GM12892 (cell line): ENCODE measurements around the gene PAXX.

ENCODE experiments used
- DNase-seq: peaks from one replicate; pipeline ENCODE4 v3.0.0; 2011; ENCODE audit not compliant: insufficient read length
- FAIRE-seq: peaks from 2 replicates; lab custom pipeline; 2011; peaks lifted over from hg19 to GRCh38; lab: Jason Lieb, UNC
- POLR2A ChIP-seq: IDR thresholded peaks from 2 replicates; pipeline ENCODE4 v1.6.1; 2011; ENCODE audit warnings: low read depth, low read length, control low read depth
- POLR2AphosphoS5 ChIP-seq: IDR thresholded peaks from 2 replicates; pipeline ENCODE4 v1.6.1; 2011; ENCODE audit warnings: low read depth, low read length, control low read depth
- TAF1 ChIP-seq: IDR thresholded peaks from 2 replicates; pipeline ENCODE4 v1.6.1; 2011; ENCODE audit warnings: low read depth, mild to moderate bottlenecking, control low read depth, low read length, borderline replicate concordance

The PAXX gene

DNA sequence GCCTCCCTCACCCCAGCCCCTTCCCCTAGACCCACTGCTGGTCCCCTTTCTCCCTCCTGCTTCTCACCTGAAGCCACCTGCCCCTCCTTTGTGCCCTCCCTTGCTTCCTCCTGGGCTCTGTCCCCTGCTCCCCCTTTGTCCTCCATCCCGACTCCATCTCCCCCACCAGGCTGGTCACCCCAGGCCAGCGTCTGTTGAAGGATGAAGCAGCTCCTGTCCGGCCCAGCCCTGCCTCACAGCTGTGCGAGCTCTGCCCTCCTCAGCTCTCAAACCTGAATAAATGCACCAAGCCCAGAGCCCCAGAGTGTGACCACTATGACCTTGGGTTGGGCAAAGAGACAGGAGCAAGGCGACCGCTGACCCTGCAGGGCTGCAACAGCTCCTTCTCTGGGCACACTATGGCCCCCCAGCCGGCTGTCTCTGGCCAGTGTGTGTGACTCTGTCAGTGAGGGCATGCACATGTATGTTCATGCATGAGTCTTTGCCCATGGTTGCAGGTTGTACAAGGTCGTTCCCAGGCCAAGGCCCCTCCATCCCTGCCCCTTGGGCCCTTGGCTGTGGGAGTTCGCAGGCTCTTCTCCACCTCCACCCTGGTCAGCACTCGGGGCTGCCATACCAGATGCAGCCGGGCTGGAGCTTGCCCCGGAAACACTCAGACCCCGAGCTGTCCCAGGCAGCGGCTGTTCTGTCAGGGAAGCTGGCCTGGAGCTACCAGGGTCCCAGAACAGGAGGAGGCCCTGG lies 36.9 kb upstream of the PAXX start:
- DNase-seq: no peak
- no peak for TF ChIP-seq POLR2AphosphoS5
- no peak for TF ChIP-seq POLR2A
- TF ChIP-seq TAF1: no peak
- no peak for FAIRE-seq

DNA sequence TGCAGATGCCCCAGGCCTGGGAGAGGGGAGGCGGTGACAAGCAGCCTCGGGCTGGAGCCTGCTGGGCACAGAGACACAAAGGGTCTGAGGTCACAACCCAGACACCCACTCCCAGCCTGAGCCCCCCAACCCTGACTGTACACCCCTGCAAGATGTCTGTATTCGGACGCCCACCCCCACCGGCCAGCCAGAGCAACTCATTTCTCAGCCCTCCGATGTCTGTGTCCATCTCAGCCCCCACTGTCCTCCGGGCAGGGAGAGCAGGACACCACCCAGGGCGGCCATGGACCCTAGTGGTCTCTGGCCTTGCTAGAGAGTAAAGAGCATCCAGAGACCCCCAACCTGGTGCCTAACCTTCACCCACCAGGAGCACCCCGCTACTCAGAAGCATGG lies 36.3 kb upstream of the PAXX start:
- no peak for TF ChIP-seq POLR2A
- FAIRE-seq: no peak
- no peak for DNase-seq

DNA sequence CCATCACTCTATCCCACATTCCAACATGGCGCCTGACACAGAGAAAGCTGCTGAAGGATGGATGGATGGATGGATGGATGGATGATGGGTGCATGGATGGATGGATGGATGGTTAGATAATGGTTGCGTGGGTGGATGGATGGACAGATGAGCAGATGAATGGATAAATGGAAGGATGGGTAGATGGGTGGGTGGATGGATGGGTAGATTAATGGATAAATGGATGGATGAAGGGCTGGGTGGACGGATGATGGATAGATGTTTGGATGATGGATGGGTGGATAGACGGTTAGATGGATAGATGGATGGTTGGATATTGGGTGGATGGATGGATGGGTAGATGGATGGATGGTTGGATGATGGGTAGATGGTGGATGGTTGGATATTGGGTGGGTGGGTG lies 35.6 kb upstream of the PAXX start:
- DNase-seq (no peak), FAIRE-seq (no peak)
- TF ChIP-seq POLR2AphosphoS5 (no peak), TAF1 (no peak)

DNA sequence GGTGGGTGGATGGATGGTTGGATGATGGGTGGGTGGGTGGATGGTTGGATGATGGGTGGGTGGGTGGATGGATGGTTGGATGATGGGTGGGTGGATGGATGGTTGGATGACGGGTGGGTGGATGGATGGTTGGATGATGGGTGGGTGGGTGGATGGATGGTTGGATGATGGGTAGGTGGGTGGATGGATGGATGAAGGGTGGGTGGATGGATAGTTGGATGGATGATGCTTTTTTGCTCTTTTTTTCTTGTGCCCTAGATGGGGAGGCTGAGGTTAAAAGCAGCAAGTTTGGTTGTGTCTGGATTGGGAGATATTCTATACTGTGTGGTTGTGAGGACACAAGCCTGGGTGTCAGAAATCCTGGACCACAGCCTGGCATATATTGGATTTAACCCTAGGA lies 34.8 kb upstream of the PAXX start:
- FAIRE-seq: no peak
- TF ChIP-seq TAF1 (no peak), POLR2AphosphoS5 (no peak), POLR2A (no peak)
- DNase-seq: no peak

DNA sequence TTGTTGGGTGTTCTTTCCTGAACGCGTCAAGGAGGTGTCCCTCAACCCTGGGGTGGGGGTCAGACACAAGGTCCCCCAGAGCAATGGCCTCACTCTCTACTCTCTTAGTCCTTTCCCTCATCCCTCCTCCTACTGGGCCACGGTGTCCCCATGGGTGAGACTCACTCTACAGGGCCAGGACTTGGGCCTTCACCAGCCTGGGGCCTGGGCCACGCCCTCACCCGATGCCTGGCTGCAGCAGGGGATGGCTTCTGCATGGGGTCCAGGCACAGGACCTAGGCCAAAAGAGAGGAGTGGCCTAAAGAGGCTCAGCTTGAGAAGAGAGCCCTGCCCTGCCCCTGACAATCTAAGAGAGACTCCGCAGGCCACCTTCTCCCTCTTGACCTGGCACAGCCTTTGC lies 34.3 kb upstream of the PAXX start:
- TF ChIP-seq POLR2A (no peak), POLR2AphosphoS5 (no peak), TAF1 (no peak)
- FAIRE-seq: no peak
- no peak for DNase-seq

DNA sequence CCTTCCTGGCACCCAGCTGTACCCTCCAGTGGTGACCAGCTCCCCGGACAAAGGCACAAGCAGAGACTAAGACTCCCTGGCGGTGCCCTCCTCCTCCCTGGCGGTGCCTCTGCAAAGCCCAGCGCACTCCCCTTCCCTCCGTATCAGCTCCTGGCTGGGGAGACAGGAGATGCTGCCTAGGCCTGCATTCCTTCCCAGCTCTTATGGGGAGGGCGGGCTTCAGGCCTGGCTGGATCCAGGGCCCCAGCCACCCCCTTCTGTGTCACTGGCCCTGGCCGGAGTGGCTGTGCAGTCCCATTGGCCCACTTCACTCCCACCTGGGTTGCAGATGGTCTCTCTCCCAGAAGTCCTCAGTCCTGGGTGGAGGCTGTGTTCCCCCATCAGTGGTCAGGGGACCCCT lies 33.7 kb upstream of the PAXX start:
- FAIRE-seq (no peak), DNase-seq (no peak)
- TF ChIP-seq TAF1: no peak
- TF ChIP-seq POLR2AphosphoS5: no peak
- no peak for TF ChIP-seq POLR2A

DNA sequence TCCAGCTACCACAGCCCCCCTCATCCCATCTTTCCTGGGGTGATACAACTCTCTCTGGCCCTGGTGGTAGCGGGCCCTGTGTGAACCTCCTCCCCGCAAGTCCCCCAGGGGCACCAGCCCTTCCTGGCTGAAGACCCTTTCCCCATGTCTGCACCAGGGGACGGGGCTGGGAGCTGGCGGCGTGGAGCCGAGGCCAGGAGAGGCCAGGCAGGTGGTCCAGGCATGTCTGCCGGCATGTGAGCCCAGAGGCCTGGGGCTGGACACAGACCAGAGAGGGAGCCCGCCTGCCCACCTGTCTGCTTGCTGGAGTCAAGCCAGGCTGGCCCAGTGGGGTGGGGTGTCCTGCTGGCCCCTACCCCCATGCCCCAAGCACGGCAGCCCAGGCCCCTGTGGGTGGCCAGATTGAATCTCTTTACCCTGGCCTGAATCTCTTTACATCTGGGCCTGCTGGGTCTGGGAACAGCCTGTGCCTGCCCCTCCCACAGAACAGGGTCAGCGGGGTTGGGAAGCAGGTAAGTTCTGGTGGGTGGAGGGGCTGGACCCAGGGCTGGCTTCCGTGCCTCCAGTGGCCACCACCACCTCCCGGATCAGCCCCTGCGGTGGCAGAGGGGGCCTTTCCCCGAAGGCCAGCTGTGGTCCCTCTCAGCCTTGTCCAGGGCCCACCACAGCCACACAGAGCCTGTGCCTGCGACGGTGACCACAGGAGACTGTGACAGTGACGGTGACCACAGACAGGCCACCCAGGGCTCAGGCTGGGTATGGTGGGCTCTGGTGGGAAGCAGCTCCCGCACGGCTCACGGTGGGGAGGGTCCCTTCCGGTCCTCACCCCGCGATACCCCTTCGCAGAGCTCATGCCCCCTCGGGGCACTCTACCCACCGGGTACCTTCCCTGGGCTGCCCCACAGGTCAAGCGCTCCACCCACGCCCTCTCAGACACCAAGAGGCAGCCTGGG lies 33.0 kb upstream of the PAXX start:
- FAIRE-seq: no peak
- DNase-seq: no peak
- TF ChIP-seq POLR2A (no peak), POLR2AphosphoS5 (no peak), TAF1 (no peak)

DNA sequence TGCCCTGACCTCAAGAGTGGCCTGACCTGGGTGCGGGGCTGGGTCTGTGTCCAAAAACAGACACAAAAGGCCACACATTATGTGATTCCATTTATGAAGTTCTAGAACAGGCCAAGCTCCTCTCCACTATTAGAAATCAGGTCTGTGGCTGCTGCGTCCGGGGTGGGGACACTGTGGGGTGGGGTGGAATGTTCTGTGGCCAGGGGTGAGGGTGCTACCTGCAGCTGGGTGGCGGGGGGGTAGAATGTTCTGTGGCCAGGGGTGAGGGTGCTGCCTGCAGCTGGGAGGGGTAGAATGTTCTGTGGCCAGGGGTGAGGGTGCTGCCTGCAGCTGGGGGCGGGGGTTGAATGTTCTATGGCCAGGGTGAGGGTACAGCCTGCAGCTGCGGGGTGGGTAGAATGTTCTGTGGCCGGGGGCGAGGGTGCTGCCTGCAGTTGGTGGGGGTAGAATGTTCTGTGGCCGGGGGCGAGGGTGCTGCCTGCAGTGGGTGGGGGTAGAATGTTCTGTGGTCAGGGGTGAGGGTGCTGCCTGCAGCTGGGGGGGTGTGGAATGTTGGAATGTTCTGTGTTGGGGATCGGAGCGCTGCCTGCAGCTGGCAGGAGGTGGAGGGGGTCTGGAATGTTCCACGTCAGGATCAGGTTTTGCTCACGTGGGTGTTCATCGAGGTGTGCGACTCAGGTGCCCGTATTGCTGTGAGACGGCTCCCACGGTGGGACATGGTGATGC lies 31.8 kb upstream of the PAXX start:
- no peak for FAIRE-seq
- TF ChIP-seq POLR2A: no peak
- no peak for TF ChIP-seq TAF1
- TF ChIP-seq POLR2AphosphoS5: no peak
- no peak for DNase-seq

DNA sequence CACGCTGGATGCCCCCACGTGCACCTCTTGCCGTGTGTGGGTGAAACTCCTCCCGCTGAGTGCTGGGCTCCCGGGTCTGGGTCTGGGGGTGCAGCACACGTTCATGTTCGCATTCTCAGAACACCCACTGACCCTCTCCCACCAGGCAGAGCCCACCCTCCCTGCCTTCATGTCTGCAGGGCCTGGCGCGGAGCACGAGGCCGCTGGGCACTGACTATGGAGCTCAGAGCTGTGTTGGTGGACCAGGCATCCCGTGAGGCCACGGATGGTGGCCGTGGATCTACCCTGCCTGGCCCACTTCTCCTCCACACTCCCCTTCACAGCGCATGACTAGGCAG lies 31.3 kb upstream of the PAXX start:
- no peak for FAIRE-seq
- TF ChIP-seq POLR2A: no peak
- TF ChIP-seq TAF1: no peak
- TF ChIP-seq POLR2AphosphoS5: no peak
- no peak for DNase-seq

DNA sequence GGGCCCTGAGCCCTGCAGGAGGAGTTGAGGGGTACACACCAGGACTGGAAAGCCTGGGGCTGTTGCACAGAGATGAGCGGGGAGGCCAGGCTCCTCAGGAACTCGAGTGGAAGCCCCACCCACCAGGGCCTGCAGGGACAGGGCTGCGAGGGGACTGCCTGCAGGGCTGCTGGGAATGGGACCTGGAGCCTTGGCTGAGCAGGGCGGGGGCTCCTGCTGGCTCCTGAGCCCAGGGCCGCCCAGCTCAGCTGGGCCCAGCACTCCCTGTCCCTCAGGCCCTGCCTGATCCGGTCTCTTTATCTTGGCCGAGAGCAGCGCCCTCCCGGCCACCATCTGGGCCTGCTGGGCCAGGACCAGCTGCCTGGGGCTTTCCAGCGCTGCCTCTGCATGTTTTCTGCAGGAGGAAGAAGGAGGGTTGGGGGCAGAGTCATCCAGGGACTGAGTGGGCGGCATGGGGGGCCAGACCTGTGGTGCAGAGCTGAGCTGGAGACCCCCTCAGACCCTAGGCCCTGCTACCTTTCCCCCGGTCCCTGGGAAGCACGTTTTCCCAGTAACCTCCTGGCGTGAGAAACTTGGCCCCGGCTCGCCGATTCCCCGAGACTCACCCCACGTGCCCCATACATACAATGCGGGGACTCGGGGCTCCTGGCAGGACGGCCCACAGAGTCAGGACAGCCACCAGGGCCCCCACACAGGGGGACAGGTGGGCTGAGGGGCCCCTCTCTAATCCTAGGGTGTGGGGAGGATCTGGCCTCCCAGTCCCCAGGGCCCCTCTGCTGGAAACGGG lies 30.8 kb upstream of the PAXX start:
- DNase-seq: no peak
- no peak for FAIRE-seq
- TF ChIP-seq POLR2A: no peak
- TF ChIP-seq POLR2AphosphoS5: no peak

DNA sequence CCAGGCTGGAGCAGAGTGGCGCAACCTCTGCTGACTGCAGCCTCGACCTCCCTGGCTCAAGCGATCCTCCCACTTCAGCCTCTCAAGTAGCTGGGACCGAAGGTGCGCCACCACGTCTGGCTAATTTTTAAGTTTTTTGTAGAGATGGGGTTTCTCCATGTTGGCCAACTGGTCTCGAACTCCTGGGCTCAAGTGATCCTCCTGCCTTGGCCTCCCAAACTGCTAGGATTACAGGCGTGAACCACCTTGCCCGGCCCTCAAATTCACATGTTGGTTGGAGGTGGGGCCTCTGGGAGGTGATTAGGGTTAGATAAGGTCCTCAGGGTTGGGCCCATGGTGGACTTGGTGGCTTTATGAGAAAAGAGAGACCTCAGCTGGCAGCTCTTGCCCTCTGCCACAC lies 30.1 kb upstream of the PAXX start:
- TF ChIP-seq TAF1 (no peak), POLR2A (no peak), POLR2AphosphoS5 (no peak)
- FAIRE-seq: no peak

More for the DNA sequence above, 30.1 kb upstream of the PAXX start:
- no peak for DNase-seq
